GM12872 (cell line): ENCODE data around the gene FAM221B.

Experiments
- CTCF ChIP-seq: IDR thresholded peaks from 3 replicates; pipeline ENCODE4 v1.5.1; 2011; ENCODE audit warnings: low read depth, mild to moderate bottlenecking, low read length, moderate library complexity; ENCODE audit not compliant: insufficient read depth

Gene FAM221B

GRCh38 chr9:35828716-35829083 is at the start of gene FAM221B:
FAM221B (minus strand) TSS chr9:35828732; CDS start chr9:35826161, 2,571 bp downstream.
- TF ChIP-seq CTCF: no peak

GRCh38 chr9:35872505-35872904 is 44.0 kb upstream of the FAM221B start:
- TF ChIP-seq CTCF: no peak

- TF ChIP-seq CTCF: no peak
Measured at GRCh38 chr9:35871545-35871944, 43.0 kb upstream of the FAM221B start.

GRCh38 chr9:35870351-35870923 is 41.9 kb upstream of the FAM221B start, which contains the start of gene OR13J1:
OR13J1 (minus strand) TSS chr9:35870401; CDS start chr9:35870401, 0 bp downstream.
- TF ChIP-seq CTCF: no peak

GRCh38 chr9:35869621-35870216 is 41.2 kb upstream of the FAM221B start:
- TF ChIP-seq CTCF: no peak

- no peak for TF ChIP-seq CTCF
Measured at GRCh38 chr9:35868933-35869332, 40.4 kb upstream of the FAM221B start.

- TF ChIP-seq CTCF: no peak
Measured at GRCh38 chr9:35867538-35867937, 39.0 kb upstream of the FAM221B start.
